PC-3 (cell line): ENCODE data around the gene FKBP14. TPM values are rescaled to one million over a fixed set of nuclear protein-coding genes. Genes with fewer than 3 reads are reported as not detected.

Experiments used
- ATAC-seq: fragments of 200-7000 bp; cut with Tn5 transposase; 2 replicates; pipeline ENCODE4 v1.9.1; 2020; ENCODE audit warnings: mild to moderate bottlenecking, moderate library complexity
- BruUV-seq: library from RNA; stranded (reverse); fragments of 400-500 nt; replicated peaks from 2 replicates; lab custom pipeline; 2021; lab: Mats Ljungman, UMichigan
- CTCF ChIA-PET: fragments of 300-600 bp; sonication (Branson Sonifier 250); formaldehyde crosslinking; loops from one replicate; lab custom pipeline; 2022; ENCODE audit warnings: antibody characterized with exemption; lab: Charles Lee
- POLR2A ChIA-PET: fragments of 300-600 bp; sonication (Branson Sonifier 250); formaldehyde crosslinking; loops from one replicate; lab custom pipeline; 2022; ENCODE audit warnings: antibody characterized with exemption; ENCODE audit not compliant: unreplicated experiment; lab: Charles Lee
- DNase-seq: peaks from one replicate; pipeline ENCODE4 v3.0.0-alpha.2; 2015
- H2AFZ ChIP-seq: fragments of 300-600 bp; sonication (generic); 2 replicates; pipeline ENCODE4 v1.6.0; 2016; ENCODE audit warnings: antibody characterized with exemption, low read length
- H3F3A ChIP-seq: fragments of 300-600 bp; sonication (generic); one replicate; pipeline ENCODE4 v1.6.0; 2017; ENCODE audit warnings: antibody characterized with exemption, low read length, control low read depth, mild to moderate bottlenecking; ENCODE audit not compliant: unreplicated experiment
- H3K27ac ChIP-seq: fragments of 300-600 bp; sonication (generic); 2 replicates; pipeline ENCODE4 v1.5.1; 2016; ENCODE audit warnings: mild to moderate bottlenecking, low read length
- H3K27me3 ChIP-seq: fragments of 300-600 bp; sonication (generic); 2 replicates; pipeline ENCODE4 v1.6.1; 2016; ENCODE audit warnings: low read length, mixed read lengths
- H3K36me3 ChIP-seq: fragments of 300-600 bp; sonication (generic); 2 replicates; pipeline ENCODE4 v1.6.1; 2016; ENCODE audit warnings: low read depth, mixed run types, low read length, mixed read lengths
- H3K4me1 ChIP-seq: fragments of 300-600 bp; sonication (generic); 2 replicates; pipeline ENCODE4 v1.5.1; 2016; ENCODE audit warnings: low read length; ENCODE audit not compliant: insufficient read depth
- H3K4me2 ChIP-seq: fragments of 300-600 bp; sonication (generic); 2 replicates; pipeline ENCODE4 v1.6.0; 2016; ENCODE audit warnings: low read length
- H3K4me3 ChIP-seq: fragments of 300-600 bp; sonication (generic); 2 replicates; pipeline ENCODE4 v1.5.1; 2016; ENCODE audit warnings: mild to moderate bottlenecking, low read length, mixed read lengths
- H3K79me2 ChIP-seq: fragments of 300-600 bp; sonication (generic); 2 replicates; pipeline ENCODE4 v1.6.1; 2017; ENCODE audit warnings: low read length, mixed read lengths
- H3K9ac ChIP-seq: fragments of 300-600 bp; sonication (generic); 2 replicates; pipeline ENCODE4 v1.6.0; 2016; ENCODE audit warnings: mild to moderate bottlenecking, low read length
- H3K9me2 ChIP-seq: fragments of 300-600 bp; sonication (generic); replicated peaks from 2 replicates; pipeline ENCODE4 v1.6.1; 2016; ENCODE audit warnings: mixed run types, low read length, mixed read lengths
- H3K9me3 ChIP-seq: fragments of 300-600 bp; sonication (generic); 2 replicates; pipeline ENCODE4 v1.6.1; 2016; ENCODE audit warnings: low read length, mixed read lengths
- H4K20me1 ChIP-seq: fragments of 300-600 bp; sonication (generic); 2 replicates; pipeline ENCODE4 v1.6.1; 2016; ENCODE audit warnings: low read length, mixed read lengths
- EZH2 ChIP-seq: fragments of 300-600 bp; sonication (generic); IDR thresholded peaks from one replicate; pipeline ENCODE4 v1.6.1; 2017; ENCODE audit warnings: antibody characterized with exemption, mild to moderate bottlenecking, low read length; ENCODE audit not compliant: unreplicated experiment
- EZH2phosphoT487 ChIP-seq: fragments of 300-600 bp; sonication (generic); IDR thresholded peaks from 2 replicates; pipeline ENCODE4 v1.6.1; 2018; ENCODE audit warnings: mild to moderate bottlenecking, antibody characterized with exemption, low read length, borderline replicate concordance
- intact Hi-C: fragments of 100-400 bp; cut with micrococcal nuclease; formaldehyde crosslinking; loops from 2 replicates; pipeline ENCODE4 v1.9.0; 2023
- total RNA-seq: library from RNA; depleted of rRNA; stranded (reverse); fragments of >200 nt; gene quantifications from 2 replicates; pipeline ENCODE4 v1.2.3, GENCODE V29; 2014
- TF ChIP-seq, protein P1 (sequence below): fragments of 300-600 bp; sonication (generic); conservative IDR thresholded peaks from 2 replicates; pipeline ENCODE4 v1.5.1; 2017; ENCODE audit warnings: antibody characterized with exemption, low read depth, mild to moderate bottlenecking, low read length

The FKBP14 gene
- total RNA-seq, 1 experiment from 2014 or later, result 9.0 TPM

DNA sequence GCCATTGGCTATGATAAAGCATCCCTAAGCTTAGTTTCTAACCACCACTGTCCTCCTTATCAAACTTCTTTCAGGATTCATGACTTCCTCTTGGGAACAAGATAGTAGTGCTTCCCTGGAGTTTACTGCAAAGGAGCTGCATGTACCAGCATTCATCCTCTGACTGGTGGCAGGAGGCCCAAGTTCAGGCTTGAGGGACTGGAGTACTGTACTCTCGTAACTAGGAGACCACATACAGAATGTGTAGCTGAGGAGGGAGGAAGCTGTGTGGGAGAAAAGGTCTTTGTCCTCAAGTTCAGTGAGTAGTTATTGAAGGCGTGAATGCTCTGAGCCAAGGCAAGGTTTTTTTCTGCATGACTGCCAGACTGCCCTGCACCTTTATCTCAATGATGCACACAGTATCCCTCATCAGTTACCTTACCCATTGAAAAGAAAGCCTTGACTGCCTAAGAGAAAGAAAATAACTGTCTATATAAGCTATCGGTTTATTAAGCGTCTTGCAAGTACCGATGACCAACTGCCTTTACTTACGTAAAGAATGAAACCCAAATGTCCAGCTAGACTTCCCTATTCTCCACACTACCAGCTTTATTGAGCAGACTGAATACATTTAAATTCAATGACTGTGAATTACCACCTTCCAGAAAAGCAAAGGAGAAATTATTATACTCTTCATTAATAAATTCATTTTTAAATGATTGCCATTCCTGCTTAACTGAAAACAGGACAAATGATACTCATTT is 49.7 kb downstream of the FKBP14 start:
- no peaks in the 10 kb centered on the region for H3K9me3 ChIP-seq
- H3F3A ChIP-seq, result no peaks in the 10 kb centered on the region
- POLR2A ChIA-PET, result no interaction called here
- H2AFZ ChIP-seq, result no peak overlapping the region
- H3K79me2 ChIP-seq, result peaks cover 65% of the 10 kb centered on the region
- no peak overlapping the region for H3K9ac ChIP-seq
- H3K4me3 ChIP-seq, result no peak overlapping the region
- H3K4me2 ChIP-seq, result no peak overlapping the region
- DNase-seq (no peak), ATAC-seq (no peak)
- intact Hi-C loops, result no loop called here
- CTCF ChIA-PET, result interaction anchor here (0.9 kb wide), 1 partner anchor 18 kb away, joined by 4 read pairs; no protein-coding TSS in a partner anchor
- H3K27me3 ChIP-seq, result no peaks in the 10 kb centered on the region
- H4K20me1 ChIP-seq, result no peaks in the 10 kb centered on the region
- no peaks in the 10 kb centered on the region for H3K4me1 ChIP-seq
- no TSS peak for BruUV-seq
- no peaks in the 10 kb centered on the region for H3K9me2 ChIP-seq
- TF ChIP-seq, protein P1, sequence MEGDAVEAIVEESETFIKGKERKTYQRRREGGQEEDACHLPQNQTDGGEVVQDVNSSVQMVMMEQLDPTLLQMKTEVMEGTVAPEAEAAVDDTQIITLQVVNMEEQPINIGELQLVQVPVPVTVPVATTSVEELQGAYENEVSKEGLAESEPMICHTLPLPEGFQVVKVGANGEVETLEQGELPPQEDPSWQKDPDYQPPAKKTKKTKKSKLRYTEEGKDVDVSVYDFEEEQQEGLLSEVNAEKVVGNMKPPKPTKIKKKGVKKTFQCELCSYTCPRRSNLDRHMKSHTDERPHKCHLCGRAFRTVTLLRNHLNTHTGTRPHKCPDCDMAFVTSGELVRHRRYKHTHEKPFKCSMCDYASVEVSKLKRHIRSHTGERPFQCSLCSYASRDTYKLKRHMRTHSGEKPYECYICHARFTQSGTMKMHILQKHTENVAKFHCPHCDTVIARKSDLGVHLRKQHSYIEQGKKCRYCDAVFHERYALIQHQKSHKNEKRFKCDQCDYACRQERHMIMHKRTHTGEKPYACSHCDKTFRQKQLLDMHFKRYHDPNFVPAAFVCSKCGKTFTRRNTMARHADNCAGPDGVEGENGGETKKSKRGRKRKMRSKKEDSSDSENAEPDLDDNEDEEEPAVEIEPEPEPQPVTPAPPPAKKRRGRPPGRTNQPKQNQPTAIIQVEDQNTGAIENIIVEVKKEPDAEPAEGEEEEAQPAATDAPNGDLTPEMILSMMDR, result no peak
- no peak for TF ChIP-seq EZH2
- no peak for TF ChIP-seq EZH2phosphoT487
- 0 out of 2 replicates have a peak, but pooled peaks cover 4% of the 10 kb centered on the region for H3K36me3 ChIP-seq
- no peak overlapping the region for H3K27ac ChIP-seq

DNA sequence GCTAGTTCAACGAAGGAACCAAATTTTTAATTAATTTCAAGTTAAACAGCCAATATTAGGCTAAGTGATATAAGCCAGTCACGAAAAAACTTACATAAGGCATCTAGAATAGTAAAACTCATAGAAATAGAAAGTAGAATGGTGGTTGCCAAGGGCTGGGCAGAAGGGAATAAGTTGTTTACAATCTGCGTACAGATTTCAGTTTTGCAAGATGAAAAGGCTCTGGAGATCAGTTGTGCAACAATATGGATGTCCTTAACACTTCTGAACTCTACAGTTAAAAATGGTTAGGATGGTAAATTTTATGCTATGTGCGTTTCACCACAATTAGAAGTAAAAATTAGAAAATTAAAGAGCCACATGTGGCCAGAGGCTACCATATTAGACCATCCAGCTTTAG is 50.2 kb downstream of the FKBP14 start:
- no TSS peak for BruUV-seq
- TF ChIP-seq EZH2phosphoT487 (no peak), EZH2 (no peak)
- TF ChIP-seq, protein P1, result no peak
- H4K20me1 ChIP-seq, result no peaks in the 10 kb centered on the region

DNA sequence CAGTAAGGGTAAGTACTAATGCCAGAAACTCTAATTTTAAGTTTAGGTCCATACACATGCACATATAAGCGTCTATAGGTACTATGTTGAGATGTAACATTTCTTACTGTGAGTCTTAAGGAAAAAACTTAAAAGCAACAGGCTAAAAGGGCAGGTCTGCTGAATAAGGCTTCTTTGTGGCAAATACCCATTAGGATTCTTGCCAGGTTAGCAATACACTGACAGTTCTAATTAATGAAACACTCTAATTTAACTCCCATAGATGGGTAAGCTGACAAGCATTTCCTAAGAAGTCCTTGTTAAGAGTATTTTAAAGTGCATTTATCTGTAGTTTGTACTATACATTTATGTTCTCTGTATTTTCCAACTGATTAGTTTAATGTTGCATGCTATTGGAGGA is 50.9 kb downstream of the FKBP14 start:
- peaks cover 65% of the 10 kb centered on the region for H3K79me2 ChIP-seq

More for the DNA sequence above, 50.2 kb downstream of the FKBP14 start:
- ChIA-PET CTCF (no interaction called here), POLR2A (no interaction called here)
- no peaks in the 10 kb centered on the region for H3K4me1 ChIP-seq
- H3K4me3 ChIP-seq, result no peak overlapping the region
- no peak overlapping the region for H3K4me2 ChIP-seq
- no peaks in the 10 kb centered on the region for H3K27me3 ChIP-seq
- no peak overlapping the region for H3K27ac ChIP-seq
- H3K9ac ChIP-seq, result no peak overlapping the region
- no peaks in the 10 kb centered on the region for H3K9me3 ChIP-seq
- H3K79me2 ChIP-seq, result peaks cover 65% of the 10 kb centered on the region
- intact Hi-C loops, result no loop called here
- ATAC-seq (no peak), DNase-seq (no peak)
- H3K36me3 ChIP-seq, result 0 out of 2 replicates have a peak, but pooled peaks cover 4% of the 10 kb centered on the region
- no peaks in the 10 kb centered on the region for H3F3A ChIP-seq
- no peak overlapping the region for H2AFZ ChIP-seq
- H3K9me2 ChIP-seq, result no peaks in the 10 kb centered on the region

More for the DNA sequence above, 50.9 kb downstream of the FKBP14 start:
- no peaks in the 10 kb centered on the region for H3F3A ChIP-seq
- no peaks in the 10 kb centered on the region for H4K20me1 ChIP-seq
- no peaks in the 10 kb centered on the region for H3K4me1 ChIP-seq
- no peak overlapping the region for H2AFZ ChIP-seq
- H3K9me3 ChIP-seq, result no peaks in the 10 kb centered on the region
- ATAC-seq, result no peak
- no peak overlapping the region for H3K4me3 ChIP-seq
- intact Hi-C loops, result no loop called here
- H3K4me2 ChIP-seq, result no peak overlapping the region
- POLR2A ChIA-PET, result no interaction called here
- CTCF ChIA-PET, result no interaction called here
- H3K27ac ChIP-seq, result no peak overlapping the region
- no peak overlapping the region for H3K9ac ChIP-seq
- H3K9me2 ChIP-seq, result no peaks in the 10 kb centered on the region
- TF ChIP-seq EZH2 (no peak), EZH2phosphoT487 (no peak)
- TF ChIP-seq, protein P1, result no peak
- no TSS peak for BruUV-seq
- DNase-seq, result no peak
- 0 out of 2 replicates have a peak, but pooled peaks cover 4% of the 10 kb centered on the region for H3K36me3 ChIP-seq
- no peaks in the 10 kb centered on the region for H3K27me3 ChIP-seq
